ENCODE results near the gene AGPAT1. TPM values are rescaled to one million over a fixed set of nuclear protein-coding genes. Genes with fewer than 3 reads are reported as not detected.

The AGPAT1 gene
- total RNA-seq, 1 experiment from 2014 or later: 108 TPM

GRCh38 chr6:32164295-32164694 is 11.6 kb downstream of the AGPAT1 start, which contains the start of gene EGFL8:
TSS of gene EGFL8 (plus strand) at chr6:32164595. CDS start at chr6:32166166, 1,571 bp downstream.
- POLR2A ChIA-PET (ENCODE audit: low non-redundant PET): interaction anchor here (1.1 kb wide), 1 partner anchor 14 kb away, joined by 5 read pairs; the partner anchor contains the start of gene RNF5
- H3K36me3 ChIP-seq (ENCODE audit: insufficient read depth, low read length, poor library complexity, severe bottlenecking): peaks cover 25% of the 10 kb centered on the region
- CTCF ChIA-PET: interaction anchor here (0.6 kb wide), 2 partner anchors 26 to 31 kb away, joined by 3 to 4 read pairs; no protein-coding TSS in a partner anchor
- H3K27me3 ChIP-seq (replicated peaks; ENCODE audit: insufficient read depth, low read depth, low read length, poor library complexity): no peaks in the 10 kb centered on the region
- peak within 1 kb of the TSS; percentile 85 for H3K27ac ChIP-seq (ENCODE audit: low read depth, low read length, poor library complexity, severe bottlenecking)
- no peaks in the 10 kb centered on the region for H3K9me3 ChIP-seq (ENCODE audit: low read depth, low read length, poor library complexity, severe bottlenecking)
- peaks cover 17% of the 10 kb centered on the region for H3K4me1 ChIP-seq (ENCODE audit: insufficient read depth, low read length, poor library complexity, severe bottlenecking)
- H3K4me3 ChIP-seq (ENCODE audit: low read depth, low read length, poor library complexity, severe bottlenecking): no peak within 1 kb of the TSS
- intact Hi-C loops (cut with micrococcal nuclease; ENCODE audit: unreplicated experiment): no loop called here
- no peak for DNase-seq (ENCODE audit: low spot score)
- BruUV-seq (replicated peaks): no TSS peak
- no peak for TF ChIP-seq EZH2 (IDR thresholded peaks at IDR 0.05; ENCODE audit: borderline replicate concordance, low read depth, low read length, poor library complexity, severe bottlenecking)
- TF ChIP-seq, protein P1, sequence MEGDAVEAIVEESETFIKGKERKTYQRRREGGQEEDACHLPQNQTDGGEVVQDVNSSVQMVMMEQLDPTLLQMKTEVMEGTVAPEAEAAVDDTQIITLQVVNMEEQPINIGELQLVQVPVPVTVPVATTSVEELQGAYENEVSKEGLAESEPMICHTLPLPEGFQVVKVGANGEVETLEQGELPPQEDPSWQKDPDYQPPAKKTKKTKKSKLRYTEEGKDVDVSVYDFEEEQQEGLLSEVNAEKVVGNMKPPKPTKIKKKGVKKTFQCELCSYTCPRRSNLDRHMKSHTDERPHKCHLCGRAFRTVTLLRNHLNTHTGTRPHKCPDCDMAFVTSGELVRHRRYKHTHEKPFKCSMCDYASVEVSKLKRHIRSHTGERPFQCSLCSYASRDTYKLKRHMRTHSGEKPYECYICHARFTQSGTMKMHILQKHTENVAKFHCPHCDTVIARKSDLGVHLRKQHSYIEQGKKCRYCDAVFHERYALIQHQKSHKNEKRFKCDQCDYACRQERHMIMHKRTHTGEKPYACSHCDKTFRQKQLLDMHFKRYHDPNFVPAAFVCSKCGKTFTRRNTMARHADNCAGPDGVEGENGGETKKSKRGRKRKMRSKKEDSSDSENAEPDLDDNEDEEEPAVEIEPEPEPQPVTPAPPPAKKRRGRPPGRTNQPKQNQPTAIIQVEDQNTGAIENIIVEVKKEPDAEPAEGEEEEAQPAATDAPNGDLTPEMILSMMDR (conservative IDR thresholded peaks at IDR 0.05; ENCODE audit: low read depth, low read length): no peak

DNA sequence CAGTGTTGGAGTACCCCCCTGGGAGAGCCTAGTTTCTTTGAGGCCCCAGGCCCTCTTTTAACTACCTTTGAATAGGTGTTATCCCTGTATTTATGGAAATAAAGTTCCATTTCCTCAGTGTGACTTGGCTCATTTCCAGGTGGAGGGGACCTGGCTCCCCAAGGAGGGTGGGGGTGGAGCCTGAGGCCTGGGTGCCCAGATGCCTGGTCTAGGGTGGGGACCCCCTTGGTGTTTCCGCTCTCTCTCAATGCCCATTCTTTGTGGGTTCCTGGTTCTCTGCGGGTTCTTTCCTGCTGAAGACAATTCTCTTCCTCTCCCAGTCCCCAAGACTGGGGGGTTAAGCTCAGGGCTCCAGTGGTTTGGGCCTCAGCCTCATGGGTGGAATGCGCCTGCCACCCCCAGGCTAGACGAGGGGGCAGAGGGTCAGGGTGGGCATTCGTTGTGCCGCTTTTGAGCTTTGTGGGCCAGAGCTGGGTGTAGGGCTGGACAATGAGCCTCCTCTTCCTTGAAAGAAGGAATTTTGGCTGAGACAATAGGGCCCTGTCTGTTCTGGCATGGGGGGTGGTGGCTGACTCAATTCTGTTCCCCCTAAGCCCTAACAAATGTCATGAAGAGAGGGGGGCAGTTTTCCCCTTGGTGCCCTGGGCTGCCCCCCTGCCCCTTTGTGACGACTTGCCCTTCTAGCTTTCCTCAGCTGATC is 12.2 kb downstream of the AGPAT1 start:
- no TSS peak for BruUV-seq (replicated peaks)
- peaks cover 17% of the 10 kb centered on the region for H3K4me1 ChIP-seq (ENCODE audit: insufficient read depth, low read length, poor library complexity, severe bottlenecking)
- TF ChIP-seq EZH2 (IDR thresholded peaks at IDR 0.05; ENCODE audit: borderline replicate concordance, low read depth, low read length, poor library complexity, severe bottlenecking): no peak
- TF ChIP-seq, protein P1 (conservative IDR thresholded peaks at IDR 0.05; ENCODE audit: low read depth, low read length): no peak
- no peaks in the 10 kb centered on the region for H3K9me3 ChIP-seq (ENCODE audit: low read depth, low read length, poor library complexity, severe bottlenecking)
- intact Hi-C loops (cut with micrococcal nuclease; ENCODE audit: unreplicated experiment): no loop called here
- no peak overlapping the region for H3K4me3 ChIP-seq (ENCODE audit: low read depth, low read length, poor library complexity, severe bottlenecking)
- CTCF ChIA-PET: interaction anchor here (0.6 kb wide), 1 partner anchor 27 kb away, joined by 3 read pairs; no protein-coding TSS in a partner anchor
- H3K36me3 ChIP-seq (ENCODE audit: insufficient read depth, low read length, poor library complexity, severe bottlenecking): peaks cover 23% of the 10 kb centered on the region
- no peaks in the 10 kb centered on the region for H3K27me3 ChIP-seq (replicated peaks; ENCODE audit: insufficient read depth, low read depth, low read length, poor library complexity)
- POLR2A ChIA-PET (ENCODE audit: low non-redundant PET): interaction anchor here (1.1 kb wide), 1 partner anchor 14 kb away, joined by 5 read pairs; the partner anchor contains the start of gene RNF5
- H3K27ac ChIP-seq (ENCODE audit: low read depth, low read length, poor library complexity, severe bottlenecking): peak overlapping the region; percentile 85
- peak; percentile 75 for DNase-seq (ENCODE audit: low spot score)

GRCh38 chr6:32158052-32158451 is 17.8 kb downstream of the AGPAT1 start:
- no peak overlapping the region for H3K4me3 ChIP-seq (ENCODE audit: low read depth, low read length, poor library complexity, severe bottlenecking)
- no peaks in the 10 kb centered on the region for H3K27me3 ChIP-seq (replicated peaks; ENCODE audit: insufficient read depth, low read depth, low read length, poor library complexity)
- no peak for DNase-seq (ENCODE audit: low spot score)
- intact Hi-C loops (cut with micrococcal nuclease; ENCODE audit: unreplicated experiment): no loop called here
- ChIA-PET POLR2A (ENCODE audit: low non-redundant PET) (no interaction called here), CTCF (no interaction called here)
- TF ChIP-seq, protein P1 (conservative IDR thresholded peaks at IDR 0.05; ENCODE audit: low read depth, low read length): no peak
- no peak for TF ChIP-seq EZH2 (IDR thresholded peaks at IDR 0.05; ENCODE audit: borderline replicate concordance, low read depth, low read length, poor library complexity, severe bottlenecking)
- peaks cover 10% of the 10 kb centered on the region for H3K4me1 ChIP-seq (ENCODE audit: insufficient read depth, low read length, poor library complexity, severe bottlenecking)
- no peaks in the 10 kb centered on the region for H3K9me3 ChIP-seq (ENCODE audit: low read depth, low read length, poor library complexity, severe bottlenecking)
- H3K27ac ChIP-seq (ENCODE audit: low read depth, low read length, poor library complexity, severe bottlenecking): no peak overlapping the region
- H3K36me3 ChIP-seq (ENCODE audit: insufficient read depth, low read length, poor library complexity, severe bottlenecking): peaks cover 29% of the 10 kb centered on the region
- BruUV-seq (replicated peaks): no TSS peak
